ENCODE results near the gene IFITM1. TPM values are rescaled to one million over a fixed set of nuclear protein-coding genes. Genes with fewer than 3 reads are reported as not detected.

The IFITM1 gene
- polyA plus RNA-seq, 1 donor from 2014 or later: 0.35 TPM

GRCh38 chr11:315051-315481, 1.2 kb downstream of the IFITM1 start:
- Histone ChIP-seq H3K9me3 (ENCODE audit: low read length) (no peaks in the 10 kb centered on the region), H3K9me2 (ENCODE audit: insufficient read depth, low read length) (no peaks in the 10 kb centered on the region), H2AFZ (ENCODE audit: low read depth, low read length) (no peak overlapping the region), H3K4me3 (ENCODE audit: low read length) (no peak overlapping the region), H3K27me3 (ENCODE audit: insufficient read depth, low read depth, low read length) (no peaks in the 10 kb centered on the region), H4K20me1 (ENCODE audit: insufficient read depth) (no peaks in the 10 kb centered on the region), H3K79me2 (replicated peaks; ENCODE audit: insufficient read depth, low read length) (no peaks in the 10 kb centered on the region), H3K4me2 (ENCODE audit: low read length) (no peak overlapping the region), H3F3A (ENCODE audit: insufficient read depth, low read length, poor library complexity, severe bottlenecking) (no peaks in the 10 kb centered on the region), H3K36me3 (ENCODE audit: insufficient read depth, low read length) (no peaks in the 10 kb centered on the region), H3K9ac (ENCODE audit: low read length) (no peak overlapping the region), H3K27ac (ENCODE audit: low read length) (no peak overlapping the region)
- TF ChIP-seq POLR2AphosphoS5 (IDR thresholded peaks at IDR 0.05) (no peak), CTCF (IDR thresholded peaks at IDR 0.05; ENCODE audit: poor library complexity, severe bottlenecking) (no peak), REST (IDR thresholded peaks at IDR 0.05; ENCODE audit: borderline replicate concordance) (no peak), EP300 (conservative IDR thresholded peaks at IDR 0.05; ENCODE audit: poor library complexity, severe bottlenecking) (no peak), MXI1 (conservative IDR thresholded peaks at IDR 0.05; ENCODE audit: poor library complexity, severe bottlenecking) (no peak), SMC3 (conservative IDR thresholded peaks at IDR 0.05; ENCODE audit: poor library complexity) (no peak), EZH2 (IDR thresholded peaks at IDR 0.05; ENCODE audit: borderline replicate concordance, insufficient read depth, low read length, poor library complexity, severe bottlenecking) (no peak), RAD21 (conservative IDR thresholded peaks at IDR 0.05) (no peak), TAF1 (IDR thresholded peaks at IDR 0.05; ENCODE audit: low read depth) (no peak)

GRCh38 chr11:315516-315994, 1.7 kb downstream of the IFITM1 start:
- TF ChIP-seq POLR2AphosphoS5 (IDR thresholded peaks at IDR 0.05) (no peak), EP300 (conservative IDR thresholded peaks at IDR 0.05; ENCODE audit: poor library complexity, severe bottlenecking) (no peak), REST (IDR thresholded peaks at IDR 0.05; ENCODE audit: borderline replicate concordance) (no peak), EZH2 (IDR thresholded peaks at IDR 0.05; ENCODE audit: borderline replicate concordance, insufficient read depth, low read length, poor library complexity, severe bottlenecking) (no peak), SMC3 (conservative IDR thresholded peaks at IDR 0.05; ENCODE audit: poor library complexity) (no peak), TAF1 (IDR thresholded peaks at IDR 0.05; ENCODE audit: low read depth) (no peak), RAD21 (conservative IDR thresholded peaks at IDR 0.05) (no peak), MXI1 (conservative IDR thresholded peaks at IDR 0.05; ENCODE audit: poor library complexity, severe bottlenecking) (no peak)
- Histone ChIP-seq H3K79me2 (replicated peaks; ENCODE audit: insufficient read depth, low read length) (no peaks in the 10 kb centered on the region), H3K9me2 (ENCODE audit: insufficient read depth, low read length) (no peaks in the 10 kb centered on the region), H3K27me3 (ENCODE audit: insufficient read depth, low read depth, low read length) (no peaks in the 10 kb centered on the region), H3K27ac (ENCODE audit: low read length) (no peak overlapping the region), H3F3A (ENCODE audit: insufficient read depth, low read length, poor library complexity, severe bottlenecking) (no peaks in the 10 kb centered on the region), H4K20me1 (ENCODE audit: insufficient read depth) (no peaks in the 10 kb centered on the region), H3K4me2 (ENCODE audit: low read length) (no peak overlapping the region), H3K36me3 (ENCODE audit: insufficient read depth, low read length) (no peaks in the 10 kb centered on the region), H2AFZ (ENCODE audit: low read depth, low read length) (no peak overlapping the region), H3K9me3 (ENCODE audit: low read length) (no peaks in the 10 kb centered on the region), H3K9ac (ENCODE audit: low read length) (no peak overlapping the region), H3K4me3 (ENCODE audit: low read length) (no peak overlapping the region)

Data from neural cell (in vitro differentiated cells).